ENCODE results near the gene TBL1XR1.
"Not testable (repeated sequence)": the region's sequence is repeated elsewhere in the genome, so short reads cannot be mapped to it uniquely, and the experiment has no call there.

The TBL1XR1 gene

GRCh38 chr3:177206936-177207335 lies 9.7 kb upstream of the TBL1XR1 start:
- DNase-seq, result no peak

- DNase-seq, result no peak
Measured at GRCh38 chr3:177203689-177204395, 6.6 kb upstream of the TBL1XR1 start.

DNA sequence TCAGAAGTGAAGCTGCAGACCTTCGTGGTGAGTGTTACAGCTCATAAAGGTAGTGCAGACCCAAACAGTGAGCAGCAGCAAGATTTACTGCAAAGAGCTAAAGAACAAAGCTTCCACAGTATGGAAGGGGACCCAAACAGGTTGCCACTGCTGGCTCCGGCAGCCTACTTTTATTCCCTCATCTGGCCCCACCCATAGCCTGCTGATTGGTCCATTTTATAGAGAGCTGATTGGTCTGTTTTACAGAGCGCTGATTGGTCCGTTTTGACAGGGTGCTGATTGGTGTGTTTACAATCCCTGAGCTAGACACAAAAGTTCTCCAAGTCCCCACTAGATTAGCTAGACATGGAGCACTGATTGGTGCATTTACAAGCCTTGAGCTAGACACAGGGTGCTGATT lies 5.7 kb upstream of the TBL1XR1 start:
- not testable (repeated sequence) for DNase-seq

DNA sequence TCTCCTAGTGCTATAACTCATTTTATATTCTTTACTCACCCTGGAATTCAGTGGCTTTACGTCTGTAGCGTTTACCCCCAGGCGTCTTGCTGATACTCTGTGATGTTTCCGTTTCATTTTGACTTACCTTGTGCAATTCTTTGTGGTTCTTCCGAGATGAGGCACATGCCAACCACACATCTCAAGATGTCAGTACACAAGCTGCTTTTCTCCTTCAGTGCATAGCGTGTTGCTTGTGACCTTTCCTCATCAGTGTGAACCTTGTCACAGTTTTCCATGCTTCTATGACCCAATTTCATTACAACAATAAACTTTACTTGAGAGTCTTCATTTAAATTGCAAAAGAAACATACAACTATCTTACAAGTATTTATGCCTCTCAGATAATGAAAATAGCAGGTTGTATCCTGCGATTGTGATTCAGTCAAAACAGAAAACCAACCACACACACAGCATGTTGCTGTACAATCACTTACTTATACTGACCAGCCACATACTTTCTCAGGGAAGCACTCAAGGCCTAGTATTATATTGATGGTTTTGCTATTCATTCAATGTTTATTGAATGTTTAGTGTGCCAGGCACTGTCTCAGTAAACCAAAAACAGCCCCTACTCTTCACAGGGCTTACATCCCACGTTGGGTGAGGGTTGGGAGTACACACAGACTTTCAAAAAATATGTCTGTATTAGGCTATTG lies 4.6 kb upstream of the TBL1XR1 start:
- DNase-seq, result no peak

- no peak for DNase-seq
Measured at GRCh38 chr3:177199206-177199760, 2.0 kb upstream of the TBL1XR1 start.

DNA sequence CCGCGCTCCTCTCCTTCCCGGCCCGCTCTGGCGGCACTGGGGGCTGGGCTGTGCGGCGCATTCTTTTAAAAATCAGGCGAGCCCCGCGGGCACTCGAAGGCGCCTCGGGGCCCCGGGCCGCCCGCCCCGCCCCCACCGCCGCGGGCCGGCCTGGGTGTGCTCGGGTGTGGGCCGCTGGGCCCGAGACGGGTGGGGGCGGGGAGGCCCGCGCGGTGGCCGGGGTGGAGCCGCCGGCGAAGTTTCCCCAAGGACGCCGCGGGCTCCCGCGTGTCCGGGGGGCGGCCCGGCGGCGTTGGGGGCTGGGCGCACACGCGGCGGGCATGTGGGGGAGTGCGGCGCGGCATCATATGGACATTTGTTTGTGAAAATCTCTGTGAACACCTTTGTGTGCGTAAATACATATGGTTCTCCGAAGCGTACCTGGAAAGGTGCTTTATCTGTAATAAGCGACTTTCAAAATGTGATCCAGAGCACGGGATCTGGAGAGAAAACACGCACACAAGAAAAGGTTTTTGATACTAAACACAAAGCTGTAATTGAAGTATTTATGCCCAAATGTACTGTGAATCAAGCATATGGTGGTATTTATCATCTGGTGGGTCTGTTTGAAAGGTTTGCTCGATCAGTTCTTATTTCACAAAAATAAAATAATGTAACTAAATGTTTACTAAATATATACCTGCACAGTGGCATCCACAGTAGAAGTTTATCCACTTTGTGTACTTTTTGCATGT lies 612 bp upstream of the TBL1XR1 start:
- DNase-seq, result peak; percentile 67

GRCh38 chr3:177196456-177197040 lies 734 bp downstream of the TBL1XR1 start:
- peak; percentile 66 for DNase-seq

DNA sequence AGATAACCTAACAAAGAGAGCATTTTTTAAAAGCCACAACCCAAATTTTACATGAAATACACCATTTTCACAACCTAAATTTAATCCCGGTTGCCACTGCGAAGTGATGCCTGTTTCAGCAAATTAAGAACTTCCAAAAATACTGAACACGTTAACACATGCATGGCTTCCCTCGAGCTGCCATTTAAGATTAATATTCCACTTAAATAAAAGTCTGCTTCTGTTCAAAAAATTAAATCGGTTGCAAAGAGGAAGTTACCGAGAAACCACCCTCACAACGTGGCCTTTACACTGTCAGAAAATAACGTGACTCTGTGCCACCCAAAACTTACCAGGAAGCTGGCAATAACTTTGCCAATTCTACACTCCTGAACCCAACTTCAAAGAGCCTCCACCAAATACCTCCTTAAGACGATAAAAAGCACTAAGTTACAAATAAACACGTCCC lies 1.2 kb downstream of the TBL1XR1 start:
- peak; percentile 57 for DNase-seq

- DNase-seq, result peak; percentile 71
Measured at GRCh38 chr3:177195242-177195991, 1.9 kb downstream of the TBL1XR1 start.

DNA sequence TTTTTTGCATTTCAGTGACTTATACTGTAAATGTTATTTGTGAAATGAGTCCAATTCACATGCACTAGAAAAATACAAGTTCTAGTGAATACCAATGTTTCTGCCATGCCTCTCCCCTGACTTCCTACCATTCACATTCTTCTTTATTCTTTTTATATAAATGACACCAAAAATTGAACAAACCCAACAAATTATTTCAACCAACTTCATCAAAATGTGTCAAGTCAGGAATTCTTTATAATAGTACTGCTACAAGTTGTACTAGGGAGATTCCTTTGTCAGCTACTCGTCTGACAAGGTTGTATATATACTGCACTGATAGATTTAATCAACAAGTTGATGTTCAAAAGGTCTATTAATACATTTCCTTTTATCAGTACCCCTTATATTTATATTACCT lies 3.0 kb downstream of the TBL1XR1 start:
- peak; percentile 2 for DNase-seq

GRCh38 chr3:177193688-177194268 lies 3.5 kb downstream of the TBL1XR1 start:
- DNase-seq, result no peak

DNA sequence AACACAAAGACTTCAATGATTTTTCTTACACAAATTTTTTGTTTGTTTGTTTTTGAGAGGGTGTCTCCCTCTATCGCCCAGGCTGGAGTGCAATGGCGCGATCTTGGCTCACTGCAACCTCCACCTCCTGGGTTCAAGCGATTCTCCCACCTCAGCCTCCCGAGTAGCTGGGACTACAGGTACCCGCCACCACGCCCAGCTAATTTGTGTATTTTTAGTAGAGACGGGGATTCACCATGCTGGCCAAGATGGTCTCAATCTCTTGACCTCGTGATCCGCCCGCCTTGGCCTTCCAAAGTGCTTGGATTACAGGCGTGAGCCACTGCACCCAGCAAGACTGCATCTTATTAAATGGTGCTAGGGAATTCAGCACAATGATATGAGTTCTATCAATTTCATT lies 4.0 kb downstream of the TBL1XR1 start:
- DNase-seq, result not testable (repeated sequence)

- peak; percentile 7 for DNase-seq
Measured at GRCh38 chr3:177190756-177191681, 6.3 kb downstream of the TBL1XR1 start.

DNA sequence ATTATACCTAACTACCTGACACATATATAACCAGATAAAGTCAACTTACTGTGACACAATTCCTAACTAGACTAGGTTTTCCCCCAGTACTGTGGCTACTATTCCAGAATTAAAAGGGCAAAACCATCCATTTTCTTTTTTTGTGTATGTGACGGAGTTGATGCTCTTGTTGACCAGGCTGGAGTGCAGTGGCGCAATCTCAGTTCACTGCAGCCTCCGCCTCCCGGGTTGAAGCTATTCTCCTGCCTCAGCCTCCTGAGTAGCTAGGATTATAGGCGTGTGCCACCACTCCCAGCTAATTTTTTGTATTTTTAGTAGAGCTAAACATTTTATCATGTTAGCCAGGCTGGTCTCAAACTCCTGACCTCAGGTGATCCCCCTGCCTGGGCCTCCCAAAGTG lies 7.1 kb downstream of the TBL1XR1 start:
- not testable (repeated sequence) for DNase-seq

- not testable (repeated sequence) for DNase-seq
Measured at GRCh38 chr3:177188325-177188724, 9.0 kb downstream of the TBL1XR1 start.

DNA sequence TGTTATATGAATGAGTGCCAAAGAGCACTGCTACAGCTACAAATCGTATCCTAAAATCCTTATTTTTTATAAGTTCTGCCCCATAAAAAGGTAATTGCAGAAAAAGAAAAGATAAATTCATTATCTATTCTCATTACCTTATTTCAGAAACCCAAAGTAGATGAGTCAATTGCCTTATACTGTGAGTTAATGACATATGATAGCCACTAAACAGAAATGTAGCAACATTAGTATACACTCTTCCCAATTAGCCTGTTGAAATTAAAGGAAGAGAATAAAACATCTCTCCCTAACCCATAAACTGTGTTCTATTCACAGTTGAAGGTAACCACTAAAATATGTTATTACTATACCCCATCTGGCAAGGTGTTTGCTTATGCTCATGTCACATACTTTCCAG lies 11.0 kb downstream of the TBL1XR1 start:
- DNase-seq, result no peak

GRCh38 chr3:177185035-177185574 lies 12.2 kb downstream of the TBL1XR1 start:
- peak; percentile 18 for DNase-seq

DNA sequence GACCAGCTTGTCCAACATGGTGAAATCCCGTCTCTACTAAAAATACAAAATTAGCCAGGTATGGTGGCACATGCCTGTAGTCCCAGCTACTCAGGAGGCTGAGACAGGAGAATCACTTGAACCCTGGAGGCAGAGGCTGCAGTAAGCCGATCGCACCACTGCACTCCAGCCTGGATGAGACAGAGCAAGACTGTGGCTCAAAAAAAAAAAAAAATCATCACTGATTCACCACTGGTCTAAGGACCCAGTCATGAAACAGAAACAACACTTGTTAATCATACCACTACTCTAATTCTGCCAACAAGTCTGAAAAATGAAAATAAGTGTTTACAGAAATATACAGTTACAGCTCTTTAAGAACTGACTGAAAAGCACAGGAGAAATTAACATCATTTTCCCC lies 12.7 kb downstream of the TBL1XR1 start:
- DNase-seq, result not testable (repeated sequence)

GRCh38 chr3:177182352-177182751 lies 14.9 kb downstream of the TBL1XR1 start:
- DNase-seq, result no peak

DNA sequence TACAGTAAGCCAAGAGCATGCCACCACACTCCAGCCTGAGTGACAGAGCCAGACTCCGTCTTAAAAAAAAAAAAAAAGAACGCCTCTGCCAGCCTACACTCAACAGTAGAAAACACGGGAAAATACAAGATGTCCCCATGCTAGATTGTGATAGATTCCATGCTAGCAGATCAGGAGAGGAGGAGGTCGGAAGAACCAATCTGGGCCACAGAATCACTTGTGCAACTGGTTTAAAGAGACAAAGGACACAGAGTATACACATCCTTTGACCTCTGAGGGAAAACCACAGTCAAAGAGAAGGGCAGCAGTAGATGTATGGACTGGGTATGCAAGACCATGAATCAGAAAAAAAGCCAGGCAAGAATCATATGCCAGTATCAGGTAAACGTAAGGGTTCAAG lies 15.9 kb downstream of the TBL1XR1 start:
- DNase-seq, result no peak

Data from hematopoietic multipotent progenitor cell treated with erythropoietin and hydrocortisone succinate and interleukin-3 and kit ligand, for 8 days (in vitro differentiated cells).